Mucosa of gallbladder (tissue), 1 donor: ENCODE data around the gene GTF2IRD1. TPM values are rescaled to one million over a fixed set of nuclear protein-coding genes. Genes with fewer than 3 reads are reported as not detected.

Experiments
- DNase-seq: peaks from one replicate; pipeline ENCODE4 v3.0.0-alpha.2; 2020; ENCODE audit warnings: low spot score
- total RNA-seq: library from RNA; stranded (reverse); gene quantifications from one replicate; pipeline ENCODE4 v1.2.1, GENCODE V29; 2021
- donor health status: DM: no; HTN: no; CAD: no.

The GTF2IRD1 gene
- total RNA-seq, 1 donor from 2014 or later = 28.9 TPM

GRCh38 chr7:74567318-74567668, 113.6 kb downstream of the GTF2IRD1 start:
- no peak for DNase-seq

GRCh38 chr7:74568658-74569057, 115.0 kb downstream of the GTF2IRD1 start:
- no peak for DNase-seq

GRCh38 chr7:74569501-74570075, 115.9 kb downstream of the GTF2IRD1 start:
- no peak for DNase-seq

GRCh38 chr7:74570533-74571156, 116.9 kb downstream of the GTF2IRD1 start:
- no peak for DNase-seq

DNA sequence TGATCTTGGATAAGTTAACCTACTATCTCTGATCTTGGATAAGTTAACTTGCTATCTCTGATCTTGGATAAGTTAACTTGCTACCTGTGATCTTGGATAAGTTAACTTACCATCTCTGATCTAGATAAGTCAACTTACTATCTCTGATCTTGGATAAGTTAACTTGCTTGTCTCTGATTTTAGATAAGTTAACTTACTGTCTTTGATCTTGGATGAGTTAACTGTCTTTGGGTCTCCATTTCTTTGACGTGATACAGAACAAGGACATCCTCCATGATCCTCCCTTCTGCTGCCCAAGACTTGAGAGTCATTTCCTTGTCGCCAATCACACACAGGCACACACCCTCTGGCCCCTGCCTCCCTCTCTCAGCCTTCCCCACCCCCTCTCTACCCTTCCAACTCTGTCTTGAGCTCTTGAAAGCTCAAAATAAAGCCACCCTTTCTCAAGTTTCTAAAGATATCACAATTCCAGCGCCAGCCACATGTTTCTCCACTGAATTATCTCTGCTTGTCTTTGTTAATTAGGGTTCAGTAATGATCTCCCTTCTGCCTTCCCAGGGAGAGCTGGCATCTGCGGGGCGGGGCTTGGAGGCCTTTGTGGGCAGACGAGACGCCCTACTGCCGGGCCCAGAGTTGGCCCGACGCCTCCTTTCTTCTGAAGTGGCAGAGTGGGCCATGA, 118.7 kb downstream of the GTF2IRD1 start:
- DNase-seq = no peak

GRCh38 chr7:74573512-74573911, 119.8 kb downstream of the GTF2IRD1 start:
- DNase-seq = no peak

DNA sequence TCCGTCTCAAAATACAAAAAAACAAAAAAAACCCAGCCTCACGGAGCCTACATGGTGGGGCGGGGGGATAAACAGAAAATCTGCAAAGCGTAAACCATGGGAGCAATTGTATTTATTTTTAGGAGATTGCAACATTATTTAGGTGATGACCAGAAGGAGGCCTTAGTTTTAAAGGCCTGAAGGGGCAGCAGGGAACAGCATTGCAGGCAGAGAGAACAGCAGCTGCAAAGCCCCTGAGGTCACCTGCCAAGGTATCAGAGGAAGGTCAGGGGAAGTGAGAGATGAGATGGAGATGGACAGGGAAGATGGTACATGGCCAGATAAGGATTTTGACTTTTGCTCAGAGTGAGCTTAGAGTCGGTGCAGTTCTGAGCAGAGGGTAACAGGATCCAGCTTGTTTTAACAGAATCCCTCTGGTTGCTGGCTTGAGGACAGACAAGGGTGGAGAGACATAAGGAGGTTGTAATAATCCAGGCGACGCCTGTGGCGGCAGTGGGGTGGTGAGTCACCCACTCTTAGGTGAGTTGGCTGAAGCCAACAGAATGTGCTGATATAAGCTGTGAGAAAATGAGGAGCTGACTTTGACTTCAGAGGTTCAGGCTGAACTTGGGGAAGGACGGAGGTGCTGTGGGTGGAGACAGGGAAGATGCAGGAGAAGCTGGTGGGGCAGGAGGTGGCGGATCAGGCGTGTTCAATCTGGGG, 121.5 kb downstream of the GTF2IRD1 start:
- peak; percentile 23 for DNase-seq

DNA sequence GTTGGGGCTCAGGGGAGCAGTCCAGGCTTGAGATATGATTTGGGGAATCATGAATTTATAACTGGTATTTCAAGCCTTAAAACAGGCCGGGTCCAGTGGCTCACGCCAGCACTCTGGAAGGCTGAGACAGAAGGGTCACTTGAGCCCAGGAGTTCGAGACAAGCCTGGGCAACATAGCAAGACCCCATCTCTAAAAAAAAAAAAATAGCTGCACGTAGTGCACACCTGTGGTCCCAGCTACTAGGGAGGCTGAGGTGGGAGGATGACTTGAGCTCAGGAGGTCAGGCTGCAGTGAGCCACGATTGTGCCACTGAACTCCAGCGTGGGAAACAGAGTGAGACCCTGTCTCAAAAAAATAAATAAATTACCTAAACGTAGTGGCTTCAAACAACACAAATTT, 122.1 kb downstream of the GTF2IRD1 start:
- DNase-seq = no peak

DNA sequence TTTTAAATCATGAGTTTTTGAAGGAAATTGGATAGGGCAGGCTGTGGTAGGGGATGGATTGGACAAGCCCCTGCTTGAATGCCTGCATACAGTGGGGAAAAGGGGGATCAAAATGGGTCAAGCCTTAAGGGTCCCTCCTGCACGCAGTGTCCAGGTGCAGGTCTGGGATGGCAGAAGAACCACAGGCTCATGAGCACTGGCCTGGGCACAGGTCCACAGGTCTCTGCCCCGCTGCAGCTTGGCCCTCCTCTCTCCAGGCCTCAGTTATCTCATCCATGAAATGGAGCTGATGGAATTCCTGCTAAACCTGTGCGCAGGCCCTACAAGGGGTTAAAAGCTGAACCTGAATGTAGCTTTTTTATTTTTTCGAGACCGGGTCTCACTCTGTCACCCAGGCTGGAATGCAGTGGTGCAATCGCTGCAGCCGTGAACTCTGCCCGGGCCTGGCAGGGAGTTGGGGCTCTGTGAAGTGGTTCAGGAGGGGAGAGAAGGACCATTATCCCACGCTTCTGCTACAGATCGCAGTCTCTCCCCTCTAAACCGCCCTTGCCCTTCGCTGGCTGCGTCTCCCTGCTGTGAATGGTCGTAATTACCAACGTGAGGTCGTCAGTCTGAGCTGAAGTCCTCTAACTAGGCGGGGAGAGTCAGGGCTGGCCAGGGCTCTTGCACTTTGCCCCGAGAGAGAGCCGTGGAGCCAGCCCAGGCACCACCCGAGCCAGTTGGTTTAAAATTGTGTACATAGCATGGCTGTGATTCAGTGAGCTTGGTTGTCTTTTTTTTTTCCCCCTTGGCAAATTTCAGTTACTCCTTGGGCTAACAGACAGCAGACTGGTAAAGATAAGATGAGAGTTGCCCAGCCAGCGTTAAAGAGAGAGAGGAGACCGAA, 126.3 kb downstream of the GTF2IRD1 start:
- DNase-seq = peak; percentile 79

- no peak for DNase-seq
Observed at GRCh38 chr7:74581916-74582440, 128.3 kb downstream of the GTF2IRD1 start.

GRCh38 chr7:74582447-74583039, 128.8 kb downstream of the GTF2IRD1 start:
- DNase-seq = no peak

GRCh38 chr7:74583630-74584029, 129.9 kb downstream of the GTF2IRD1 start:
- DNase-seq = no peak

- DNase-seq = no peak
Observed at GRCh38 chr7:74584160-74584954, 130.7 kb downstream of the GTF2IRD1 start.

DNA sequence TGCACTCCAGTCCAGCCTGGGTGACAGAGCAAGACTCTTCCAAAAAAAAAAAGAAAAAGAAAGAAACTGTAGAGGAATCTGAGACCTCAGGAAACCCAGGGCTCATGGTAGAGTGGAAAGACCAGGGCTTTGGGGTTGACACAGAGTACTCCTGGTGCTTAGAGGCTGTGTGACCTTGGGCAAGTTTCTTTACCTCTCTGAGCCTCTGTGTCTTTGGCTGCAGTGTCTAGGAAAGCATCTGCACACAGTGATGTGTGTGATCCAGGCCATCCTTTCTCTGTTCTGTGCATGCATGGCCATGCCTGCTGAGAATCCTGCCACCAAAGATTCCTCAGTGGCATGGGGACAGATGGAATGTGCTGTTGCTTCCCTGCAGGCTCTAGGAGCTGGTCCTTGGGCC, 132.1 kb downstream of the GTF2IRD1 start:
- DNase-seq = no peak

GRCh38 chr7:74586258-74587175, 132.8 kb downstream of the GTF2IRD1 start:
- DNase-seq = no peak

DNA sequence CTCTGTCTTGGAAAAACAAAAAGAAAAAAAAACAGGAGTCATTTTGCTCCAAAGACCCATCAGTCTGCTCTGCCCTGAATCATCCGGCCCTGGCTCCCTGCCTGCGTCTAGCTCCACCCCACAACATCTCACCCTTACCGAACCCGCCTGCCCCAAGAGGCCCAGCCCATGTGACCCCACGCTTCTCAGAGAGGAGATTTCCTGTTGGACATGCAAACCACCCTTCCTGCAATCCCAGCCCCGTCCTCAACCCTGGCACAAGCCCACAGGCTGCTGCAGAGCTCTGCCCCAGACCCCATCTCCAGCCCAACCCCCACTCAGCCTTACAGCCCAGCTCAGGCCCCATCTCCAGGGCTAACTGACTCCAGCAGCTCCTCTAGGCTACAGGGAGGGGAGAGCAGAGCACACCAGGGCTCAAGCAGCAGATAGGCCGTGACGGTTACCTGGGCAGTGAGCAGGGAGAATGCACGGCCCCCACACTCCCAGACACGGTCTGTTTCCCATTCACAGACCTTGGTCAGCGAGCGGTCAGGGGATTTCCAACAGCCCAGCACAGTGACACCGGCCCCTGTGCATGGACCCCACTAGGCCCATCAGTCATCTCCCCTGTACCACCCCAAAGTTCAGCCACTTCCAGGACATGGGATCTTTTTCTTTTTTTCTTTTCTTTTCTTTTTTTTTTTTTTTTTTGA, 133.9 kb downstream of the GTF2IRD1 start:
- peak; percentile 87 for DNase-seq

GRCh38 chr7:74590813-74591212, 137.1 kb downstream of the GTF2IRD1 start:
- no peak for DNase-seq

DNA sequence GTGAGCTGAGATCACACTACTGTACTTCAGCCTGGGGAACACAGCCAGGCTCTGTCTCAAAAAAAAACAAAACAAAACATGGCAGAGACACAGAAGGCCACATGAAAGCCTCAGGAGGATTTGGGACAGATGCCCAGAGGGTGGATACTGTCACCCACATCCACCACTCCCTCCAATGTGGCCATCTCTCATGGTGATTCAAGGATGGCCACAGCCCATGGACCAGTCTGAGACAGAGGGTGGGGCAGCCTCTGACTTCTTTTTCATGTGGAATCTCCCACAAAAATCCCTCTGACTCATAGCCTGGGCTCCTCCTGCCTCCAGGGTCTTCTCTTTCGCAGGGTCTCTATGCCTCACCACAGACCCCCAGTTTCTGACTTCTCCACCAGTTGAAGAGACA, 144.9 kb downstream of the GTF2IRD1 start:
- no peak for DNase-seq

DNA sequence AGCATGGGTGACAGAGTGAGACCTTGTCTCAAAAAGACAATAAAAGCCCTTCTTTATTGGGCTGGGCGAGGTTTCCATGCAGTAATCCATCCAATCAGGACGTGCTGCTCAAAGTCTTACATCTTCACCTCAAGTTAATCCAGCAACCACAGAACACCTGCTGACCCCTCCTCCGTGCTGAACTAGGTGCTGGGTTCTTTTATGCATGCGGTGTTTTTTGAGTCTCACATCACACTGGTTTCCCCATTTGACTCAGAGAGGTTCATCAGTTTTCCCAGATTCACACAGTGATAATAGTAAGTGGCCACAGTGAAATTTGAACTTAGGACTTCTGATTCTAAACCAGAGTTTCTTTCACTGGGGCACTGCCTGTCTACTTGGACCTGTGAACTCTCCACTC, 145.5 kb downstream of the GTF2IRD1 start:
- no peak for DNase-seq
